ENCODE measurements around the gene RAB11FIP3. TPM values are rescaled to one million over a fixed set of nuclear protein-coding genes. Genes with fewer than 3 reads are reported as not detected.

The RAB11FIP3 gene
- total RNA-seq, 1 donor from 2014 or later = 47.0 TPM

DNA sequence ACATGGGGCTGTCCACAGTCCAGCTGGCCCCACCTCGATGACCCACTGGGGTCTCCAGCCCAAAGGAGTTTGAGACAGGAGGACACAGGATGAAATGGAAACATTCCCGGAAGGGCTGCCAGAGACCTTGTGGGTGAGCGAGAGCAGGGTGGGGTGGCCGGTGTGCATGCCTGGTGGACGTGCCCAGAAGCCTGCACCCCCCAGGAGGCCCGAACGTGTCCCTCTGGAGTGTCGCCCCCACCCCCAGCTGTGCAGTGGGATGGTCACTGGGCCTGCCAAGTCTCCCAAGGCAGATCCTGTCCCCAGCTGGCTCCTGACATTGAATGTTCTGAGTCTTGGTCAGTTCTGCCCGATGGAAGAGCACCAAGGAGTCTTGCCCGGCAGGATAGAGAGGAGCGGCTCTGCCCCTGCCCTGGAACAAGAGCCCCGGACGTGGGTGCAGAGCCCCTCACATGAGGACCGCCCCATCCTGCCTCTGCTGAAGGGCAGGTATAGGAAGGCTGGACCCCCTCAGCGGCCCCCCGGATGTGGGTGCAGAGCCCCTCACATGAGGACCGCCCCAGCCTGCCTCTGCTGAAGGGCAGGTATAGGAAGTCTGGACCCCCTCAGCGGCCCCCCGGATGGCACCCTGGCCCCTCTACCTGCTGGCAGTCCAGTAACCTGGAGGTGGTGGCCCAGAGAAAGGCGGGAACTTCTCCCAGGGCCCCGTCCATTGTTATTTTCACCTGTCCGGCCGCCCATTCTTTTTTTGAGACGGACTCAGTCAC is 99.0 kb downstream of the RAB11FIP3 start:
- Histone ChIP-seq H3K27me3 (no peaks in the 10 kb centered on the region), H3K4me1 (peaks cover 14 to 29% of the 10 kb centered on the region in 2 donors), H3K27ac (no peak overlapping the region), H3K36me3 (peaks cover 16 to 18% of the 10 kb centered on the region in 2 donors), H3K4me3 (no peak overlapping the region), H3K9me3 (no peaks in the 10 kb centered on the region)
- DNase-seq (ENCODE audit: low spot score in 2 of 2) = no peak
- TF ChIP-seq, protein P1, sequence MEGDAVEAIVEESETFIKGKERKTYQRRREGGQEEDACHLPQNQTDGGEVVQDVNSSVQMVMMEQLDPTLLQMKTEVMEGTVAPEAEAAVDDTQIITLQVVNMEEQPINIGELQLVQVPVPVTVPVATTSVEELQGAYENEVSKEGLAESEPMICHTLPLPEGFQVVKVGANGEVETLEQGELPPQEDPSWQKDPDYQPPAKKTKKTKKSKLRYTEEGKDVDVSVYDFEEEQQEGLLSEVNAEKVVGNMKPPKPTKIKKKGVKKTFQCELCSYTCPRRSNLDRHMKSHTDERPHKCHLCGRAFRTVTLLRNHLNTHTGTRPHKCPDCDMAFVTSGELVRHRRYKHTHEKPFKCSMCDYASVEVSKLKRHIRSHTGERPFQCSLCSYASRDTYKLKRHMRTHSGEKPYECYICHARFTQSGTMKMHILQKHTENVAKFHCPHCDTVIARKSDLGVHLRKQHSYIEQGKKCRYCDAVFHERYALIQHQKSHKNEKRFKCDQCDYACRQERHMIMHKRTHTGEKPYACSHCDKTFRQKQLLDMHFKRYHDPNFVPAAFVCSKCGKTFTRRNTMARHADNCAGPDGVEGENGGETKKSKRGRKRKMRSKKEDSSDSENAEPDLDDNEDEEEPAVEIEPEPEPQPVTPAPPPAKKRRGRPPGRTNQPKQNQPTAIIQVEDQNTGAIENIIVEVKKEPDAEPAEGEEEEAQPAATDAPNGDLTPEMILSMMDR (IDR thresholded peaks at IDR 0.05) = no peak
- intact Hi-C loops (cut with DNase I) = loop anchor here (5.0 kb wide), 2 partner anchors 142 to 292 kb away; partner anchors contain the start of genes FAM234A and PGAP6

DNA sequence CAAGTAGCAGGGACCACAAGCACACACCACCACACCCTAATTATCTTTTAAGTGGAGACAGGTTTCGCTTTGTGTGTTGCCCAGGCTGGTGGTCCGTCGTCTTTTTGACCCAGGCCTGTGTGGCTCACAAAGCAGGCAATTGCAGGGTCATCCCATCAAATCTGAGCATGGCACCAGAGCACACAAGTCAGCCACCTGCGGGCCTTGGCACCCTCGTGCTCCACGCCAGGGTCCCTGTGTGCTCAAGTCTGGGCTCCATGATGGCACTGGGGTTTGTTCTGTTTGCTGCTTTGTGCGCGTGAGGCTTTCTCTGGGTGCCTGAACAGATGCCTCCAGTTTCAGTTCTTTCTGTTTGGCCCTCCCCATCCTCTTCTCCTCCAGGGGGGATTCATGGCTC is 99.7 kb downstream of the RAB11FIP3 start:
- no peak for DNase-seq (ENCODE audit: low spot score in 2 of 2)
- peaks cover 14 to 32% of the 10 kb centered on the region in 2 donors for H3K4me1 ChIP-seq
- H3K36me3 ChIP-seq = peaks cover 10 to 12% of the 10 kb centered on the region in 2 donors
- peak overlapping the region; percentile 95 to 99 for H3K27ac ChIP-seq
- H3K4me3 ChIP-seq = no peak overlapping the region
- no peaks in the 10 kb centered on the region for H3K9me3 ChIP-seq
- no peaks in the 10 kb centered on the region for H3K27me3 ChIP-seq
- TF ChIP-seq, protein P1 (IDR thresholded peaks at IDR 0.05) = no peak
- intact Hi-C loops (cut with DNase I) = loop anchor here (5.0 kb wide), 2 partner anchors 143 to 293 kb away; partner anchors contain the start of genes FAM234A and PGAP6

DNA sequence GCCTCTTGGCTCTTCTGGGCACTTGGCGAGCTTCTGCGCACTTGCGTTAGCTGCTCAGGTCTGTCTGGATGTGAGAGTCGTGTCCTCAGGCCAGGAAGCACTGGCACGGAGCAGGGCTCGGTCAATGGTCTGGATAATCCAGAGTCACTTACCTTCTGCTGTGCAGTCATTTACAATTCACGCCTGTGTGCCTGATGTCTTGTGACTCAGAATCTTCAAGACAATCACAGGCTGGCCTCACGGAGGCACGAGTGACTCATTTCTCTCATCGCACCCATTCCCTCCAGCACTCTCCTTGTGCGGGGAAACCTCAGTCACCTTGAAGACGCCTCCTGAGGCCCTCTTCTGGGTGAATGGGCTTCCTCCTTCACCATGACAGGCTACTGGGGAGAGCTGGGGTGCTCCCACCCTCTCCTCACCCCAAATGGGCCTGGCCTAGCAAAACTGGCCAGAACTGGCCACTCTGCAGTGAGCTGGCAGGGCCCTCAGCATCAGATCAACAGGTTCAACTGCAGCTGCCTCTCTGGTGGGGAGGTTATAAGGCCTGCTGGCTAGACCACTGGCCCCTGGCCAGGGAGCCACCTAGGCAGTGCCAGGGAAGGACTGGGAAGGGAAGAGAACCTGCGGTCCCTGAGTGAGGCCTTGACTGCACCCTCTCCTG is 100.2 kb downstream of the RAB11FIP3 start:
- intact Hi-C loops (cut with DNase I) = loop anchor here (2.0 to 5.0 kb wide), 4 partner anchors 43 to 293 kb away; partner anchors contain the start of genes FAM234A, METTL26, PGAP6 and PIGQ
- Histone ChIP-seq H3K4me1 (peaks cover 14 to 34% of the 10 kb centered on the region in 2 donors), H3K9me3 (no peaks in the 10 kb centered on the region), H3K36me3 (peaks cover 4 to 7% of the 10 kb centered on the region in 2 donors), H3K27me3 (no peaks in the 10 kb centered on the region), H3K27ac (peak overlapping the region; percentile 95 to 99), H3K4me3 (peak overlapping the region; percentile 66 to 88)
- DNase-seq (ENCODE audit: low spot score in 2 of 2) = no peak
- TF ChIP-seq, protein P1 (IDR thresholded peaks at IDR 0.05) = no peak

DNA sequence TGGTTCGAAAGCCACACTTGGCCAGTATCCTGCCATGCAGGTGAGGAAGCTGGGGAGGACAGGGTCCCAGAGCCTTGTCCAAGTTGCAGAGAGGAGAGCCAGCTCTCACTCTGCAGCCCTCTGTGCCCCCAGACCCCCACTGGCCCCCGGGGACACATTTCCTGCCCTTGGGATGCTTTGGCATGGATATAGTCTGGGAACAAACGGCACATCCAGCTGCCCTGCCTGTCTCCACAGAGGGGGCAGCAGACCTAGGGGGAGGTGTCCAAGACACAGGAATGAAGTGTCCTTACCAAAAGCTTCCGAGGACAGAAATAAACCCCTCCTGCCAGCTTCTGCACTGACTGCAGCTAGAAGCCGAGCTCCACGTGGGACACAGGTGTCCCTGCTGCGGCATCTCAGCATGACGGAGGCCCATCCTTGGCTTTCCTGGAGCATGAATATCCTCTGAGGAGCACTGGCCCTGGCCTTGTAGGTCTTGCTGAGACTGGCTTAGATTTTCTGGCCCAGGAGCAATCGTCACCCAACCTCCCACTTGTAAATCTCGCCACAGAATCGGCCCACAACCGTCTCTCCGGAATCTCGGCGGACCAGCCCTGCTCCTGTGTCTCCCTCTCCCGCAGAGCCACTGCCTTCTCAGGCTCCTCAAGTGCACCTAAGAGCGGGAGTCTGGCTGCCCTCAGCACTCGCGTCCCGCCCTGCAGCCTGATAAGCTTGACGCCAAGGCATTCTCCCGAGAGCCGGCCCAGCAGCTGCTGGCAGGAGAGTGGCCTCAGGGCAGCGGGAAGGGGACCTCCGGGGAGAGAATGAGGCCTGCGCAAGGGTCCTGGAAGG is 100.9 kb downstream of the RAB11FIP3 start:
- intact Hi-C loops (cut with DNase I) = loop anchor here (1.0 to 5.0 kb wide), 6 partner anchors 42 to 294 kb away; partner anchors contain the start of genes FAM234A, METTL26, MRPL28 and PGAP6
- Histone ChIP-seq H3K4me3 (peak overlapping the region; percentile 66 to 88), H3K27ac (peak overlapping the region; percentile 95 to 99), H3K4me1 (peaks cover 14 to 34% of the 10 kb centered on the region in 2 donors), H3K27me3 (no peaks in the 10 kb centered on the region), H3K36me3 (no peaks in the 10 kb centered on the region), H3K9me3 (no peaks in the 10 kb centered on the region)
- TF ChIP-seq, protein P1 (IDR thresholded peaks at IDR 0.05) = no peak
- no peak for DNase-seq (ENCODE audit: low spot score in 2 of 2)
